Right lobe of liver (tissue), 4 donors: Measurements from ENCODE around the gene DCXR.

Experiments used
- POLR2A ChIP-seq: fragments of 450-650 bp; IDR thresholded peaks from one replicate; pipeline ENCODE4 v1.6.1; 2017; ENCODE audit warnings: antibody characterized with exemption, mild to moderate bottlenecking
- TF ChIP-seq, protein P1 (sequence below), 4 donors: fragments of 200-600 bp in 3 of 4; fragments of 450-650 bp in 1 of 4; IDR thresholded peaks; one replicate each; pipeline versions ENCODE4 v1.5.1 to v1.8.0; 2016 to 2022; ENCODE audit warnings: antibody characterized with exemption in 4 of 4, mild to moderate bottlenecking in 2 of 4
- donor health status: DM: no; HTN: no; CAD: no.
- donor health status: DM: no; HTN: no; CAD: no.
- donor health status: DM: no; HTN: yes; CAD: no.

DNA sequence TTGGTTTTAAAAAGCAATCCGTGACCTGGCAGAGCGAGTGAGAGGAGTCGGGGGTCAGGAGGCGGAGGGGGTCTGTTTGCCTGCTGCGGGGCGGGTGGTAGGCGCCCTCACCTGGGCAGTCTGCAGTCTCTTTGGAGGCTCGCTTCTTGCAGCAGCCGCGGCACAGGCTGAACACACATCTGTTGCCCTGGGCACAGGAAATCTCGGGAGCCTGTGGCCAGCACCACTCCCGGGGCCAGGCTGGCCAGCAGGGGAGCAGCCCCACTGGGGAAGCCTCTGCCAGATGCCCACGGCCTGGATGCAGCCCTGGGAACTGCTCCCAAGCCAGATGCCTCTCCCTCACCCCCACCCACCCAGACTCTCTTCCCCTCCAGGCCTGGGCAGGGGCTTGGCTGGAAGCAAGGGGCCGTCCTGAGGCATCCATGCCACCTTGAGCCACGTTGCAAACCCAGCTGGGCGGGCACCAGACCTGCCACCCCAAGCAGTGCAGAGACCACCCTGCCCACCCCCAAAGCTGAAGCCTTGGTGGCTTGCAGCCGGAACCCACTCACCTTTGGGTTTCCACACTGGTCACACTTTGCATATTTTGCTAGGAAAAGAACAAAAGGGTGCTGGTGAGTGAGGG, 20.8 kb upstream of the DCXR start:
- TF ChIP-seq, protein P1, sequence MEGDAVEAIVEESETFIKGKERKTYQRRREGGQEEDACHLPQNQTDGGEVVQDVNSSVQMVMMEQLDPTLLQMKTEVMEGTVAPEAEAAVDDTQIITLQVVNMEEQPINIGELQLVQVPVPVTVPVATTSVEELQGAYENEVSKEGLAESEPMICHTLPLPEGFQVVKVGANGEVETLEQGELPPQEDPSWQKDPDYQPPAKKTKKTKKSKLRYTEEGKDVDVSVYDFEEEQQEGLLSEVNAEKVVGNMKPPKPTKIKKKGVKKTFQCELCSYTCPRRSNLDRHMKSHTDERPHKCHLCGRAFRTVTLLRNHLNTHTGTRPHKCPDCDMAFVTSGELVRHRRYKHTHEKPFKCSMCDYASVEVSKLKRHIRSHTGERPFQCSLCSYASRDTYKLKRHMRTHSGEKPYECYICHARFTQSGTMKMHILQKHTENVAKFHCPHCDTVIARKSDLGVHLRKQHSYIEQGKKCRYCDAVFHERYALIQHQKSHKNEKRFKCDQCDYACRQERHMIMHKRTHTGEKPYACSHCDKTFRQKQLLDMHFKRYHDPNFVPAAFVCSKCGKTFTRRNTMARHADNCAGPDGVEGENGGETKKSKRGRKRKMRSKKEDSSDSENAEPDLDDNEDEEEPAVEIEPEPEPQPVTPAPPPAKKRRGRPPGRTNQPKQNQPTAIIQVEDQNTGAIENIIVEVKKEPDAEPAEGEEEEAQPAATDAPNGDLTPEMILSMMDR (IDR thresholded peaks at IDR 0.05) = no peak
- TF ChIP-seq POLR2A = no peak
